GM12878 (cell line): ENCODE data around the gene IQGAP2. TPM values are rescaled to one million over a fixed set of nuclear protein-coding genes. Genes with fewer than 3 reads are reported as not detected.

Source experiments
- ATAC-seq: fragments of 200-7000 bp; cut with Tn5 transposase; 3 replicates; pipeline ENCODE4 v1.9.1; 2020; ENCODE audit warnings: mild to moderate bottlenecking, moderate library complexity
- BruUV-seq: library from RNA; stranded (reverse); fragments of 400-500 nt; replicated peaks from 2 replicates; lab custom pipeline; 2021; lab: Mats Ljungman, UMichigan
- CTCF ChIA-PET: fragments of 300-600 bp; sonication (Branson Sonifier 250); formaldehyde crosslinking; extraction: SDS; loops from one replicate; lab custom pipeline; 2021; ENCODE audit warnings: inconsistent platforms; lab: Yijun Ruan, JAX
- POLR2A ChIA-PET: fragments of 350-600 bp; formaldehyde crosslinking; extraction: SDS; loops from one replicate; lab custom pipeline; 2021; ENCODE audit warnings: inconsistent platforms; lab: Charles Lee
- RAD21 ChIA-PET: fragments of 300-600 bp; sonication (Branson Sonifier 250); formaldehyde crosslinking; loops from one replicate; lab custom pipeline; 2023; ENCODE audit warnings: antibody characterized with exemption; ENCODE audit not compliant: unreplicated experiment; lab: Charles Lee
- SMC1A ChIA-PET: fragments of 300-600 bp; sonication (Branson Sonifier 250); formaldehyde crosslinking; loops from one replicate; lab custom pipeline; 2023; ENCODE audit not compliant: unreplicated experiment, uncharacterized antibody; lab: Charles Lee
- DNase-seq: peaks from one replicate; pipeline ENCODE4 v3.0.0-alpha.2; 2011; ENCODE audit warnings: low read depth, low spot score
- FAIRE-seq: peaks from 3 replicates; lab custom pipeline; 2011; peaks lifted over from hg19 to GRCh38; lab: Jason Lieb, UNC
- H2AFZ ChIP-seq: 2 replicates; pipeline ENCODE4 v1.6.0; 2011; ENCODE audit warnings: low read depth, low read length, control low read depth; ENCODE audit not compliant: control insufficient read depth
- H3K27ac ChIP-seq: 2 replicates; pipeline ENCODE4 v1.5.1; 2011; ENCODE audit warnings: control low read depth; ENCODE audit not compliant: control insufficient read depth, insufficient read depth
- H3K27me3 ChIP-seq, 2 experiments: replicated peaks in 1 of 2; 2 replicates each; pipeline versions ENCODE4 v1.6.0 to v1.6.1; 2011; ENCODE audit warnings: low read length in 1 of 2; ENCODE audit not compliant: control insufficient read depth in 2 of 2, insufficient read depth in 2 of 2
- H3K36me3 ChIP-seq, 2 experiments: 2 replicates each; pipeline ENCODE4 v1.5.1; 2011; ENCODE audit warnings: low read length in 1 of 2; ENCODE audit not compliant: control insufficient read depth in 2 of 2, insufficient read depth in 2 of 2
- H3K4me1 ChIP-seq: 2 replicates; pipeline ENCODE4 v1.6.1; 2011; ENCODE audit warnings: mild to moderate bottlenecking, low read length, moderate library complexity, mixed read lengths; ENCODE audit not compliant: control insufficient read depth, insufficient read depth
- H3K4me2 ChIP-seq: 2 replicates; pipeline ENCODE4 v1.6.0; 2011; ENCODE audit warnings: control low read depth; ENCODE audit not compliant: control insufficient read depth, insufficient read depth
- H3K4me3 ChIP-seq: fragments of 200-600 bp; sonication (generic); 2 replicates; pipeline ENCODE4 v1.5.1; 2016
- H3K79me2 ChIP-seq: 2 replicates; pipeline ENCODE4 v1.6.0; 2011; ENCODE audit warnings: low read length; ENCODE audit not compliant: control insufficient read depth, insufficient read depth
- H3K9ac ChIP-seq: 2 replicates; pipeline ENCODE4 v1.8.0; 2011; ENCODE audit warnings: low read length, control low read depth, mixed read lengths; ENCODE audit not compliant: control insufficient read depth, insufficient read depth
- H3K9me3 ChIP-seq: replicated peaks from 3 replicates; pipeline ENCODE4 v1.5.1; 2011; ENCODE audit warnings: mild to moderate bottlenecking, low read length; ENCODE audit not compliant: control insufficient read depth, insufficient read depth
- H4K20me1 ChIP-seq: 2 replicates; pipeline ENCODE4 v1.6.0; 2011; ENCODE audit not compliant: control insufficient read depth, insufficient read depth
- BHLHE40 ChIP-seq, 2 experiments: fragments of 450-650 bp in 1 of 2; IDR thresholded peaks; 2 replicates each; pipeline ENCODE4 v1.6.1; 2011 to 2017; ENCODE audit warnings: low read depth in 2 of 2, borderline replicate concordance in 1 of 2, improper control_type of control experiment in 1 of 2, low read length in 1 of 2, mild to moderate bottlenecking in 1 of 2
- FOXK2 ChIP-seq: fragments of 450-650 bp; IDR thresholded peaks from 2 replicates; pipeline ENCODE4 v1.6.1; 2017; ENCODE audit warnings: mild to moderate bottlenecking, moderate library complexity
- FOXM1 ChIP-seq: IDR thresholded peaks from 2 replicates; pipeline ENCODE4 v1.6.1; 2012; ENCODE audit warnings: low read depth, mild to moderate bottlenecking, inconsistent platforms, low read length, moderate library complexity
- GATAD2B ChIP-seq: fragments of 450-650 bp; conservative IDR thresholded peaks from 2 replicates; pipeline ENCODE4 v1.6.1; 2017; ENCODE audit warnings: low read depth, mild to moderate bottlenecking, moderate library complexity
- HDGF ChIP-seq: fragments of 450-650 bp; IDR thresholded peaks from 2 replicates; pipeline ENCODE4 v1.6.1; 2016; ENCODE audit warnings: antibody characterized with exemption
- MEF2A ChIP-seq: IDR thresholded peaks from 2 replicates; pipeline ENCODE4 v1.6.1; 2011; ENCODE audit warnings: low read depth, mild to moderate bottlenecking, low read length, moderate library complexity; ENCODE audit not compliant: insufficient read depth
- SP1 ChIP-seq: IDR thresholded peaks from one replicate; pipeline ENCODE4 v1.6.1; 2011; ENCODE audit warnings: low read depth, low read length
- TCF12 ChIP-seq: IDR thresholded peaks from 2 replicates; pipeline ENCODE4 v1.6.1; 2011; ENCODE audit warnings: low read depth, mild to moderate bottlenecking, low read length
- ZBED1 ChIP-seq: IDR thresholded peaks from 2 replicates; pipeline ENCODE4 v1.6.1; 2016; ENCODE audit warnings: borderline replicate concordance
- WGBS: methylation state at CpG from one replicate; pipeline ENCODE4 v1.1.6; 2016; ENCODE audit warnings: low lambda C conversion rate; ENCODE audit not compliant: insufficient replicate concordance, insufficient coverage; ENCODE audit errors: missing lambda C conversion rate; 5-methylcytosine and 5-hydroxymethylcytosine counted together
- in situ Hi-C: fragments of 300-500 bp; cut with MboI; formaldehyde crosslinking; loops from 9 replicates; pipeline ENCODE4 v1.14.3; 2018; ENCODE audit warnings: mixed read lengths
- intact Hi-C: fragments of 100-400 bp; cut with micrococcal nuclease; formaldehyde crosslinking; loops from one replicate; pipeline ENCODE4 v1.14.2; 2022; ENCODE audit not compliant: unreplicated experiment
- polyA plus RNA-seq, 11 experiments: library from polyadenylated mRNA; depleted of rRNA in 4 of 11; unstranded in 6 of 11; stranded (reverse) in 5 of 11; fragments of >200 nt; fragmentation: Nextera tagmentation in 4 of 11; fragmentation: Illumina TruSeq in 1 of 11; extraction: Ambion mirVana in 4 of 11; extraction: Trizol in 1 of 11; gene quantifications; 1 replicate in 1 of 11; 2 replicates in 10 of 11; pipeline versions ENCODE4 v1.2.1 to v1.2.3, GENCODE V29; 2011 to 2016; ENCODE audit warnings: inconsistent platforms in 2 of 11, missing spikeins in 2 of 11, low read depth in 1 of 11
- total RNA-seq, 4 experiments: library from RNA; depleted of rRNA in 3 of 4; stranded (reverse); fragments of >200 nt in 3 of 4; fragmentation: Illumina TruSeq in 1 of 4; extraction: Trizol in 1 of 4; gene quantifications; 2 replicates each; pipeline versions ENCODE4 v1.2.1 to v1.2.3, GENCODE V29; 2013 to 2021
- TF ChIP-seq, protein P1 (sequence below): fragments of 450-650 bp; IDR thresholded peaks from 2 replicates; pipeline ENCODE4 v1.6.1; 2017; ENCODE audit warnings: mild to moderate bottlenecking, moderate library complexity

IQGAP2 gene
- total and polyA plus RNA-seq, 10 of the 15 experiments (the other 5 are each of a cell fraction or from before 2014, with no cell fraction given), result 14.5 to 41.4 (median 21.8) TPM

DNA sequence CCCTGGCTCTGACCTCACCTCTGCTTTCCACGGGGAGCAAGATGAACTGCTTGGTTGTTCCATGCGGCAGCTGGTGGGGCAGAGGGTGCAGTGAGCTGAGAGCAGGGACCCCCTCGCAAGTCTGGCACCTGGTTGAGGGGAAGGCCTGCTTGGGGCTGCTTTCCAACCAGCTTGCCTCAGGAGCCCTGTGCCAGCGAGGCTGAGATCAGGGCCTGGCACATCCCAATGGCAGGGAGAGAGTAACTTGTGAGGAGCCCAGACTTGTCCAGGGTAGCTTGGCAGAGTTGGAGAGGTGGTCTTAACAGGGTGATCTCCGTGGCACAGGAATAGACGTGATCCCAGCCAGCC is 68.9 kb downstream of the IQGAP2 start:
- no peak for FAIRE-seq
- H3K4me3 ChIP-seq, result no peak overlapping the region
- H3K36me3 ChIP-seq, result no peaks in the 10 kb centered on the region
- H3K27ac ChIP-seq, result no peak overlapping the region
- RAD21 ChIA-PET, result no interaction called here
- no peaks in the 10 kb centered on the region for H3K4me1 ChIP-seq
- POLR2A ChIA-PET, result no interaction called here
- in situ Hi-C loops, result no loop called here
- H3K79me2 ChIP-seq, result no peaks in the 10 kb centered on the region
- no peak for ATAC-seq
- no peak overlapping the region for H3K9ac ChIP-seq
- H3K9me3 ChIP-seq, result no peaks in the 10 kb centered on the region
- no peaks in the 10 kb centered on the region for H4K20me1 ChIP-seq
- no peak for DNase-seq
- TF ChIP-seq SP1, result no peak
- TF ChIP-seq HDGF, result no peak
- TF ChIP-seq ZBED1, result no peak
- no peak for TF ChIP-seq BHLHE40 (IDR thresholded peaks at IDR 0.05; ENCODE audit: borderline replicate concordance in 1 of 2, low read depth in 2 of 2, low read length in 1 of 2)
- TF ChIP-seq, protein P1, sequence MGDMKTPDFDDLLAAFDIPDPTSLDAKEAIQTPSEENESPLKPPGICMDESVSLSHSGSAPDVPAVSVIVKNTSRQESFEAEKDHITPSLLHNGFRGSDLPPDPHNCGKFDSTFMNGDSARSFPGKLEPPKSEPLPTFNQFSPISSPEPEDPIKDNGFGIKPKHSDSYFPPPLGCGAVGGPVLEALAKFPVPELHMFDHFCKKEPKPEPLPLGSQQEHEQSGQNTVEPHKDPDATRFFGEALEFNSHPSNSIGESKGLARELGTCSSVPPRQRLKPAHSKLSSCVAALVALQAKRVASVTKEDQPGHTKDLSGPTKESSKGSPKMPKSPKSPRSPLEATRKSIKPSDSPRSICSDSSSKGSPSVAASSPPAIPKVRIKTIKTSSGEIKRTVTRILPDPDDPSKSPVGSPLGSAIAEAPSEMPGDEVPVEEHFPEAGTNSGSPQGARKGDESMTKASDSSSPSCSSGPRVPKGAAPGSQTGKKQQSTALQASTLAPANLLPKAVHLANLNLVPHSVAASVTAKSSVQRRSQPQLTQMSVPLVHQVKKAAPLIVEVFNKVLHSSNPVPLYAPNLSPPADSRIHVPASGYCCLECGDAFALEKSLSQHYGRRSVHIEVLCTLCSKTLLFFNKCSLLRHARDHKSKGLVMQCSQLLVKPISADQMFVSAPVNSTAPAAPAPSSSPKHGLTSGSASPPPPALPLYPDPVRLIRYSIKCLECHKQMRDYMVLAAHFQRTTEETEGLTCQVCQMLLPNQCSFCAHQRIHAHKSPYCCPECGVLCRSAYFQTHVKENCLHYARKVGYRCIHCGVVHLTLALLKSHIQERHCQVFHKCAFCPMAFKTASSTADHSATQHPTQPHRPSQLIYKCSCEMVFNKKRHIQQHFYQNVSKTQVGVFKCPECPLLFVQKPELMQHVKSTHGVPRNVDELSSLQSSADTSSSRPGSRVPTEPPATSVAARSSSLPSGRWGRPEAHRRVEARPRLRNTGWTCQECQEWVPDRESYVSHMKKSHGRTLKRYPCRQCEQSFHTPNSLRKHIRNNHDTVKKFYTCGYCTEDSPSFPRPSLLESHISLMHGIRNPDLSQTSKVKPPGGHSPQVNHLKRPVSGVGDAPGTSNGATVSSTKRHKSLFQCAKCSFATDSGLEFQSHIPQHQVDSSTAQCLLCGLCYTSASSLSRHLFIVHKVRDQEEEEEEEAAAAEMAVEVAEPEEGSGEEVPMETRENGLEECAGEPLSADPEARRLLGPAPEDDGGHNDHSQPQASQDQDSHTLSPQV, result no peak
- TF ChIP-seq FOXM1, result no peak
- TF ChIP-seq FOXK2, result no peak
- TF ChIP-seq GATAD2B, result no peak
- no peak for TF ChIP-seq MEF2A
- TF ChIP-seq TCF12, result no peak
- TF ChIP-seq, all 136 proteins: peak for 0
- Histone ChIP-seq H3K27me3 (no peaks in the 10 kb centered on the region), H2AFZ (no peak overlapping the region), H3K4me2 (no peak overlapping the region)
- intact Hi-C loops, result no loop called here
- BruUV-seq, result no TSS peak
- 56% methylated on average over 6 of the region's 6 CpGs for WGBS
- ChIA-PET CTCF (no interaction called here), SMC1A (no interaction called here)
